ENCODE measurements around the gene ARHGAP24. TPM values are rescaled to one million over a fixed set of nuclear protein-coding genes. Genes with fewer than 3 reads are reported as not detected.

Gene ARHGAP24
- total and polyA plus RNA-seq, 2 donors from 2014 or later = 78.1 to 94.7 TPM

GRCh38 chr4:85772470-85772869 is 297.5 kb downstream of the ARHGAP24 start:
- FAIRE-seq = no peak
- no peaks in the 10 kb centered on the region for H3K9me3 ChIP-seq (ENCODE audit: control insufficient read depth in 2 of 3, insufficient read depth in 1 of 3, low read length in 3 of 3)
- H3K4me1 ChIP-seq (ENCODE audit: control insufficient read depth in 2 of 3, insufficient read depth in 2 of 3, low read depth in 1 of 3, low read length in 3 of 3) = peaks cover 2 to 12% (median 11%) of the 10 kb centered on the region in 3 donors
- no peak overlapping the region for H3K9ac ChIP-seq (ENCODE audit: low read length in 3 of 3)
- no peak for TF ChIP-seq CTCF (IDR thresholded peaks at IDR 0.05; ENCODE audit: borderline replicate concordance, extremely low read depth, insufficient read depth)
- DNase-seq = no peak
- H3K36me3 ChIP-seq (ENCODE audit: control insufficient read depth in 2 of 3, insufficient read depth in 3 of 3, low read length in 3 of 3) = no peaks in the 10 kb centered on the region
- intact Hi-C loops (cut with DNase I) = no loop called here
- H3K27me3 ChIP-seq (ENCODE audit: control insufficient read depth, insufficient read depth, low read length) = no peaks in the 10 kb centered on the region
- no peak overlapping the region for H3K27ac ChIP-seq (ENCODE audit: low read depth in 2 of 2, low read length in 2 of 2)
- H3K4me3 ChIP-seq (ENCODE audit: low read length in 3 of 3) = no peak overlapping the region

GRCh38 chr4:85773372-85773771 is 298.4 kb downstream of the ARHGAP24 start:
- intact Hi-C loops (cut with DNase I) = no loop called here
- H3K9me3 ChIP-seq (ENCODE audit: control insufficient read depth in 2 of 3, insufficient read depth in 1 of 3, low read length in 3 of 3) = no peaks in the 10 kb centered on the region
- no peak for FAIRE-seq

GRCh38 chr4:85774000-85774399 is 299.1 kb downstream of the ARHGAP24 start:
- no peak for FAIRE-seq
- Histone ChIP-seq H3K36me3 (ENCODE audit: control insufficient read depth in 2 of 3, insufficient read depth in 3 of 3, low read length in 3 of 3) (no peaks in the 10 kb centered on the region), H3K9me3 (ENCODE audit: control insufficient read depth in 2 of 3, insufficient read depth in 1 of 3, low read length in 3 of 3) (no peaks in the 10 kb centered on the region), H3K4me3 (ENCODE audit: low read length in 3 of 3) (no peak overlapping the region), H3K27me3 (ENCODE audit: control insufficient read depth, insufficient read depth, low read length) (no peaks in the 10 kb centered on the region), H3K27ac (ENCODE audit: low read depth in 2 of 2, low read length in 2 of 2) (peak overlapping the region in 1 of 2 donors; percentile 0), H3K4me1 (ENCODE audit: control insufficient read depth in 2 of 3, insufficient read depth in 2 of 3, low read depth in 1 of 3, low read length in 3 of 3) (peaks cover 2 to 12% (median 11%) of the 10 kb centered on the region in 3 donors), H3K9ac (ENCODE audit: low read length in 3 of 3) (no peak overlapping the region)
- TF ChIP-seq CTCF (IDR thresholded peaks at IDR 0.05; ENCODE audit: borderline replicate concordance, extremely low read depth, insufficient read depth) = no peak
- DNase-seq = no peak
- intact Hi-C loops (cut with DNase I) = no loop called here

More at GRCh38 chr4:85773372-85773771, 298.4 kb downstream of the ARHGAP24 start:
- DNase-seq = no peak
- no peak for TF ChIP-seq CTCF (IDR thresholded peaks at IDR 0.05; ENCODE audit: borderline replicate concordance, extremely low read depth, insufficient read depth)
- Histone ChIP-seq H3K9ac (ENCODE audit: low read length in 3 of 3) (no peak overlapping the region), H3K4me3 (ENCODE audit: low read length in 3 of 3) (no peak overlapping the region), H3K4me1 (ENCODE audit: control insufficient read depth in 2 of 3, insufficient read depth in 2 of 3, low read depth in 1 of 3, low read length in 3 of 3) (peaks cover 2 to 12% (median 11%) of the 10 kb centered on the region in 3 donors), H3K36me3 (ENCODE audit: control insufficient read depth in 2 of 3, insufficient read depth in 3 of 3, low read length in 3 of 3) (no peaks in the 10 kb centered on the region), H3K27me3 (ENCODE audit: control insufficient read depth, insufficient read depth, low read length) (no peaks in the 10 kb centered on the region), H3K27ac (ENCODE audit: low read depth in 2 of 2, low read length in 2 of 2) (no peak overlapping the region)

- Histone ChIP-seq H3K27me3 (ENCODE audit: control insufficient read depth, insufficient read depth, low read length) (no peaks in the 10 kb centered on the region), H3K27ac (ENCODE audit: low read depth in 2 of 2, low read length in 2 of 2) (peak overlapping the region; percentile 0 to 23), H3K4me3 (ENCODE audit: low read length in 3 of 3) (no peak overlapping the region), H3K9ac (ENCODE audit: low read length in 3 of 3) (no peak overlapping the region), H3K9me3 (ENCODE audit: control insufficient read depth in 2 of 3, insufficient read depth in 1 of 3, low read length in 3 of 3) (no peaks in the 10 kb centered on the region), H3K36me3 (ENCODE audit: control insufficient read depth in 2 of 3, insufficient read depth in 3 of 3, low read length in 3 of 3) (no peaks in the 10 kb centered on the region), H3K4me1 (ENCODE audit: control insufficient read depth in 2 of 3, insufficient read depth in 2 of 3, low read depth in 1 of 3, low read length in 3 of 3) (peaks cover 2 to 12% (median 11%) of the 10 kb centered on the region in 3 donors)
- DNase-seq (no peak), FAIRE-seq (no peak)
- intact Hi-C loops (cut with DNase I) = no loop called here
- no peak for TF ChIP-seq CTCF (IDR thresholded peaks at IDR 0.05; ENCODE audit: borderline replicate concordance, extremely low read depth, insufficient read depth)
Observed at GRCh38 chr4:85774489-85774888, 299.5 kb downstream of the ARHGAP24 start.
